Ascending aorta (tissue), 2 donors: ENCODE data around the gene FKBP2. TPM values are rescaled to one million over a fixed set of nuclear protein-coding genes. Genes with fewer than 3 reads are reported as not detected.
A peak's percentile ranks its signal among the peaks of the same experiment; 100 is the strongest.

Source experiments
- DNase-seq, 2 donors: peaks; one replicate each; pipeline ENCODE4 v3.0.0-alpha.2; 2019; ENCODE audit warnings: low spot score in 2 of 2
- H3K27ac ChIP-seq, 2 donors: fragments of 200-600 bp; sonication (generic); one replicate each; pipeline ENCODE4 v1.5.1; 2016 to 2017; ENCODE audit warnings: mild to moderate bottlenecking in 1 of 2
- H3K27me3 ChIP-seq: fragments of 200-600 bp; sonication (generic); one replicate; pipeline ENCODE4 v1.5.1; 2017
- H3K36me3 ChIP-seq, 2 donors: fragments of 200-600 bp; sonication (generic); one replicate each; pipeline ENCODE4 v1.5.1; 2016
- H3K4me1 ChIP-seq, 2 donors: fragments of 200-600 bp; sonication (generic); one replicate each; pipeline ENCODE4 v1.5.1; 2016 to 2017; ENCODE audit warnings: mild to moderate bottlenecking in 1 of 2
- H3K4me3 ChIP-seq, 2 donors: fragments of 200-600 bp; sonication (generic); one replicate each; pipeline ENCODE4 v1.5.1; 2016 to 2017; ENCODE audit warnings: mild to moderate bottlenecking in 1 of 2
- H3K9me3 ChIP-seq, 2 donors: fragments of 200-600 bp; sonication (generic); one replicate each; pipeline ENCODE4 v1.5.1; 2016
- CTCF ChIP-seq, 3 experiments: fragments of 200-600 bp in 2 of 3; fragments of 450-650 bp in 1 of 3; sonication (generic) in 2 of 3; IDR thresholded peaks; one replicate each; pipeline ENCODE4 v1.5.1; 2016 to 2019; ENCODE audit warnings: antibody characterized with exemption in 3 of 3, mild to moderate bottlenecking in 1 of 3, moderate library complexity in 1 of 3
- intact Hi-C: fragments of 100-400 bp; cut with DNase I; formaldehyde crosslinking; loops from one replicate; pipeline ENCODE4 v1.15.1; 2023
- total RNA-seq: library from RNA; depleted of rRNA; stranded (reverse); fragments of >200 nt; gene quantifications from one replicate; pipeline ENCODE4 v1.1.0, GENCODE V29; 2016

Gene FKBP2
- total RNA-seq, 1 donor from 2014 or later, result 17.7 TPM

- peak overlapping the region; percentile 90 to 98 for H3K27ac ChIP-seq
- peak overlapping the region; percentile 71 to 99 for H3K4me3 ChIP-seq
- intact Hi-C loops, result loop anchor here (1.0 kb wide), 2 partner anchors 18 to 36 kb away; partner anchors contain the start of genes ESRRA and PLCB3
- no peak for TF ChIP-seq CTCF (IDR thresholded peaks at IDR 0.05)
- H3K36me3 ChIP-seq, result peaks cover 20 to 32% of the 10 kb centered on the region in 2 donors
- H3K4me1 ChIP-seq, result peaks cover 17 to 32% of the 10 kb centered on the region in 2 donors
- no peaks in the 10 kb centered on the region for H3K27me3 ChIP-seq
- DNase-seq, result peak in 1 of 2 donors; percentile 87
- H3K9me3 ChIP-seq, result no peaks in the 10 kb centered on the region
Measured at GRCh38 chr11:64268893-64269539, 28.1 kb downstream of the FKBP2 start.

DNA sequence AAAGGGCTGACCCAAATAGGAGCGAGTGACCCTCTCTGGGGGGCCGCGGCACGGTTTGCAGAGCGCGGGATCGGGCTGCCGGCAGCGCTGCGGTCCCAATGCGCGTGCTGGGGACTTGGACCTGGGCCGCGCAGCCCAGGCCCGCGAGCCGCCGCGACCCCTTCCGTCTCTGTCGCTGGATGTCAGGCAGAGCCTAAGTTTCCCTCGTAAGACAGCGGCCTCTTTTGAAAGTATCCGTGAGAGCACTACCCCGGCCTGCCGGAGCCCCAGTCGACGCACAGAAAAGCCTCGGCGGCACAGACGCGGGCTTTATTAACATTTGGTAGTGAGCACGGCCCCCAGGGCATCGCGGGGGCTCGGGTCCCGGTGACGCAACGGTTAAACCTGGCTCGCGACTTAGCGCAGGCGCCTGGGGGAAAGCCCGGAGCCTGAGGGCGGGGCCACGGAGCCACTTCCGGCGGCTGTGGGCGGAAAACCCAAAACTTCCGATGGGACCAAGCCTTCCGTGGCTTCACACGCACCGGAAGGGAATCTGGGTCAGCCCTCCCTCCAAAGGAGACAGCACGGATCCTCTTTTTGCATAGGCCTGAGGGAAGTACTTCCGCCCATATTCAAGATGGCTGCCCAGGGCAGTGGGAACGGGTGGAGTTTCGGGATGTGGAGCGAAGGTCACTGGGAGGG, 28.8 kb downstream of the FKBP2 start:
- H3K27ac ChIP-seq, result peak overlapping the region; percentile 90 to 98
- TF ChIP-seq CTCF (IDR thresholded peaks at IDR 0.05), result peak in 2 of 3 experiments; percentile 15 to 35
- H3K4me1 ChIP-seq, result peaks cover 17 to 32% of the 10 kb centered on the region in 2 donors
- H3K4me3 ChIP-seq, result peak overlapping the region; percentile 71 to 99
- peaks cover 16 to 26% of the 10 kb centered on the region in 2 donors for H3K36me3 ChIP-seq
- no peaks in the 10 kb centered on the region for H3K9me3 ChIP-seq
- H3K27me3 ChIP-seq, result no peaks in the 10 kb centered on the region
- intact Hi-C loops, result loop anchor here (1.0 kb wide), 5 partner anchors 15 to 48 kb away; partner anchors contain the start of genes BAD, ESRRA, FKBP2 and PLCB3
- peak; percentile 96 to 99 for DNase-seq

GRCh38 chr11:64275031-64275800, 34.3 kb downstream of the FKBP2 start:
- no peaks in the 10 kb centered on the region for H3K27me3 ChIP-seq
- DNase-seq, result no peak
- H3K9me3 ChIP-seq, result no peaks in the 10 kb centered on the region
- no peak overlapping the region for H3K4me3 ChIP-seq
- TF ChIP-seq CTCF (IDR thresholded peaks at IDR 0.05), result no peak
- intact Hi-C loops, result no loop called here
- peaks cover 5 to 9% of the 10 kb centered on the region in 2 donors for H3K4me1 ChIP-seq
- no peak overlapping the region for H3K27ac ChIP-seq
- peaks cover 13 to 34% of the 10 kb centered on the region in 2 donors for H3K36me3 ChIP-seq

GRCh38 chr11:64275841-64276240, 34.9 kb downstream of the FKBP2 start:
- peaks cover 13 to 35% of the 10 kb centered on the region in 2 donors for H3K36me3 ChIP-seq
- peaks cover 5 to 9% of the 10 kb centered on the region in 2 donors for H3K4me1 ChIP-seq
- TF ChIP-seq CTCF (IDR thresholded peaks at IDR 0.05), result no peak
- intact Hi-C loops, result no loop called here
- H3K4me3 ChIP-seq, result no peak overlapping the region
- no peaks in the 10 kb centered on the region for H3K9me3 ChIP-seq
- no peaks in the 10 kb centered on the region for H3K27me3 ChIP-seq
- H3K27ac ChIP-seq, result no peak overlapping the region
- DNase-seq, result no peak

DNA sequence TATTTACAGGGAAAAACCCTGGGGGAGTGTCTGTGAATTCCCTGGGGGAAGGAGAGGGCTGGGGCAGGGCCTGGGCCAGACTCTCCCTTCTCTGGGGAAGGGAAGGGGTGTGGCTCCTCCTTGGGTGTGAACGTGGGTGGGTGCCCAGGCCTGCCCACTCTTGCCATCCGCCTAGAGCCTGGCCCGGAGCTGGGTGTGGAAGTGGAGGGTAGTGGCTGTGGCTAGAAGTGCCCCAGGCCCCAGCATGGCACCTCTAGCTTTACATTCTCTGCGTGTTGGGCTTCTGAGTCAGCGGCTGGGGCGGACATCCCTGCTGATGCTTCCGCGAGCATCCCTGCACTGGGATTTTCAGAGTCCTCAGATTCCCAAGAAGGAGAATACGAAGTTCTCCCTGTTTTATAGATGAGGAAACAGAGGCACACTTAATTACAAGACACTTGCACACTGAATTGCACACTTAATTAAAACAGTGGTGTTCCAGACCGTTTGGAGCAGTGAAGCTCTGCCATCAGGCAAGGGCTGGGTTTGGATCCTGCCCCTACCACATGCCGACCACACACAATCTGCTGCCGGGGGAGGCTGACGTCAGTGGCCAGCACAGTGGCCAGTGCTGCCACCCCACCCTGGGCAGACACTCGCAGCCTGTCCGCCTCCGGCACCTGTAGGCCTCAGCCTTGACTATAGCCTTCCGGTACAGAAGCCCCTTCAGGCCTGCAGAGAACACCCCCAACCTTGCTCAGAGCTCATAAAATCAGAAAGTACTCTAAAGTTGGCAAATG, 35.9 kb downstream of the FKBP2 start:
- intact Hi-C loops, result no loop called here
- no peaks in the 10 kb centered on the region for H3K27me3 ChIP-seq
- H3K4me1 ChIP-seq, result peaks cover 1 to 4% of the 10 kb centered on the region in 2 donors
- H3K9me3 ChIP-seq, result no peaks in the 10 kb centered on the region
- peaks cover 13 to 39% of the 10 kb centered on the region in 2 donors for H3K36me3 ChIP-seq
- no peak for DNase-seq
- no peak overlapping the region for H3K27ac ChIP-seq
- no peak for TF ChIP-seq CTCF (IDR thresholded peaks at IDR 0.05)
- H3K4me3 ChIP-seq, result no peak overlapping the region
